HG03095 (cell line): ENCODE measurements around the gene CISD2.
A peak's percentile ranks its signal among the peaks of the same experiment; 100 is the strongest.
"Not testable (repeated sequence)": the region's sequence is repeated elsewhere in the genome, so short reads cannot be mapped to it uniquely, and the experiment has no call there.

Experiments
- ATAC-seq: cut with Tn5 transposase; IDR thresholded peaks from one replicate; pipeline ENCODE4 v1.9.1; 2021; ENCODE audit warnings: moderate library complexity; ENCODE audit not compliant: unreplicated experiment

CISD2 gene

GRCh38 chr4:102868781-102869568 is at the start of gene CISD2:
Gene CISD2 (plus strand): TSS chr4:102868992. CDS start chr4:102869085, 93 bp downstream.
- ATAC-seq = peak; percentile 81

GRCh38 chr4:102819100-102819499 is 49.7 kb upstream of the CISD2 start:
- ATAC-seq = not testable (repeated sequence)

- no peak for ATAC-seq
These were observed 49.0 kb upstream of the CISD2 start for GRCh38 chr4:102819588-102820365.

GRCh38 chr4:102823464-102823863 is 45.3 kb upstream of the CISD2 start:
- ATAC-seq = no peak

GRCh38 chr4:102823897-102824296 is 44.9 kb upstream of the CISD2 start:
- ATAC-seq = no peak

GRCh38 chr4:102824398-102824797 is 44.4 kb upstream of the CISD2 start:
- no peak for ATAC-seq

- no peak for ATAC-seq
These were observed 43.3 kb upstream of the CISD2 start for GRCh38 chr4:102825261-102826091.

GRCh38 chr4:102826105-102826889 is 42.5 kb upstream of the CISD2 start:
- peak; percentile 0 for ATAC-seq

- ATAC-seq = peak; percentile 22
These were observed 41.7 kb upstream of the CISD2 start, which contains the start of gene UBE2D3 for GRCh38 chr4:102826890-102827673. Gene UBE2D3 (minus strand): TSS chr4:102827551. CDS start chr4:102826508, 1,043 bp downstream.

- peak; percentile 73 for ATAC-seq
These were observed 40.9 kb upstream of the CISD2 start for GRCh38 chr4:102827674-102828496.

- ATAC-seq = no peak
These were observed 40.3 kb upstream of the CISD2 start for GRCh38 chr4:102828497-102828808.

- no peak for ATAC-seq
These were observed 39.0 kb upstream of the CISD2 start for GRCh38 chr4:102829803-102830202.

GRCh38 chr4:102832105-102832504 is 36.7 kb upstream of the CISD2 start:
- no peak for ATAC-seq

GRCh38 chr4:102832667-102833066 is 36.1 kb upstream of the CISD2 start:
- no peak for ATAC-seq

- ATAC-seq = no peak
These were observed 32.2 kb upstream of the CISD2 start for GRCh38 chr4:102836596-102836995.

- ATAC-seq = no peak
These were observed 26.4 kb upstream of the CISD2 start for GRCh38 chr4:102842367-102842766.

GRCh38 chr4:102843273-102843672 is 25.5 kb upstream of the CISD2 start:
- ATAC-seq = no peak

GRCh38 chr4:102843938-102844337 is 24.9 kb upstream of the CISD2 start:
- ATAC-seq = no peak

GRCh38 chr4:102847687-102848086 is 21.1 kb upstream of the CISD2 start:
- no peak for ATAC-seq
